ENCODE data around the gene SAP25. TPM values are rescaled to one million over a fixed set of nuclear protein-coding genes. Genes with fewer than 3 reads are reported as not detected.

The SAP25 gene
- total and polyA plus RNA-seq, 2 of the 8 experiments (the other 6 are each of a cell fraction or from before 2014, with no cell fraction given): 3.6 to 5.8 TPM

GRCh38 chr7:100611983-100612729 lies 38.5 kb upstream of the SAP25 start, which contains the start of gene MOSPD3 (continued):
- TF ChIP-seq GABPA (IDR thresholded peaks at IDR 0.05; ENCODE audit: borderline replicate concordance, insufficient read depth, low read length): no peak
- no peak for TF ChIP-seq JUN (IDR thresholded peaks at IDR 0.05; ENCODE audit: low read depth, low read length)
- peak; percentile 19; the same call in 1 of the 2 replicates for TF ChIP-seq RFX5 (IDR thresholded peaks at IDR 0.05; ENCODE audit: borderline replicate concordance, low read depth, low read length)
- TF ChIP-seq SUZ12 (IDR thresholded peaks at IDR 0.05; ENCODE audit: low read length): no peak
- peak; percentile 21; the same call in 1 of the 2 replicates for TF ChIP-seq SP2 (IDR thresholded peaks at IDR 0.05; ENCODE audit: low read length)
- no peak for TF ChIP-seq CBX5 (IDR thresholded peaks at IDR 0.05; ENCODE audit: low read depth, low read length)
- no peak for TF ChIP-seq MAFK (IDR thresholded peaks at IDR 0.05; ENCODE audit: low read depth, low read length)
- no peak for TF ChIP-seq RBBP5 (IDR thresholded peaks at IDR 0.05; ENCODE audit: borderline replicate concordance, low read depth, low read length)
- peak; percentile 52 for TF ChIP-seq KDM4A (IDR thresholded peaks at IDR 0.05; ENCODE audit: low read depth, low read length, severe bottlenecking)
- no peak for TF ChIP-seq JUND (IDR thresholded peaks at IDR 0.05; ENCODE audit: low read length)
- no peak for TF ChIP-seq BACH1 (IDR thresholded peaks at IDR 0.05; ENCODE audit: low read length)
- TF ChIP-seq EP300 (IDR thresholded peaks at IDR 0.05; ENCODE audit: borderline replicate concordance in 1 of 2, low read depth in 2 of 2, low read length in 2 of 2): no peak
- no peak for TF ChIP-seq TCF12 (IDR thresholded peaks at IDR 0.05; ENCODE audit: low read depth, low read length)
- TF ChIP-seq SAP30 (IDR thresholded peaks at IDR 0.05; ENCODE audit: insufficient read depth, insufficient replicate concordance, low read length): no peak
- TF ChIP-seq CTBP2 (IDR thresholded peaks at IDR 0.05; ENCODE audit: borderline replicate concordance, insufficient read depth, insufficient read length, low read length): no peak
- no peak for TF ChIP-seq TEAD4 (IDR thresholded peaks at IDR 0.05; ENCODE audit: low read depth, low read length)
- TF ChIP-seq BCL11A (IDR thresholded peaks at IDR 0.05; ENCODE audit: low read depth in 2 of 2, low read length in 2 of 2): no peak
- no peak for TF ChIP-seq USF2 (IDR thresholded peaks at IDR 0.05; ENCODE audit: low read length)
- no peak for TF ChIP-seq NANOG (IDR thresholded peaks at IDR 0.05; ENCODE audit: insufficient read depth, low read depth, low read length, poor library complexity, severe bottlenecking)
- TF ChIP-seq HDAC6 (IDR thresholded peaks at IDR 0.05; ENCODE audit: low read depth, low read length): no peak
- no peak for TF ChIP-seq KDM5A (IDR thresholded peaks at IDR 0.05; ENCODE audit: low read length)
- peak; percentile 92 for TF ChIP-seq PHF8 (conservative IDR thresholded peaks at IDR 0.05; ENCODE audit: low read depth, low read length)
- TF ChIP-seq GTF2F1 (IDR thresholded peaks at IDR 0.05; ENCODE audit: borderline replicate concordance, low read depth, low read length): no peak
